Esophagus muscularis mucosa (tissue), 4 donors: ENCODE measurements around the gene FEM1A. TPM values are rescaled to one million over a fixed set of nuclear protein-coding genes. Genes with fewer than 3 reads are reported as not detected.
A peak's percentile ranks its signal among the peaks of the same experiment; 100 is the strongest.
"Not testable (repeated sequence)": the region's sequence is repeated elsewhere in the genome, so short reads cannot be mapped to it uniquely, and the experiment has no call there.

ENCODE experiments used
- DNase-seq: peaks from one replicate; pipeline ENCODE4 v3.0.0-alpha.2; 2017; ENCODE audit errors: extremely low spot score
- H3K27ac ChIP-seq, 4 donors: fragments of 200-600 bp; sonication (generic); replicated peaks in 1 of 4; 1 replicate in 3 of 4; 2 replicates in 1 of 4; pipeline ENCODE4 v1.5.1; 2016 to 2019; ENCODE audit warnings: mild to moderate bottlenecking in 1 of 4
- H3K27me3 ChIP-seq, 4 donors: fragments of 200-600 bp; sonication (generic); one replicate each; pipeline versions ENCODE4 v1.5.1 to v1.6.0; 2016 to 2019
- H3K36me3 ChIP-seq, 4 donors: fragments of 200-600 bp; sonication (generic); one replicate each; pipeline ENCODE4 v1.5.1; 2016 to 2019
- H3K4me1 ChIP-seq, 4 donors: fragments of 200-600 bp; sonication (generic); one replicate each; pipeline ENCODE4 v1.5.1; 2016 to 2019
- H3K4me3 ChIP-seq, 4 donors: fragments of 200-600 bp; sonication (generic); 1 replicate in 2 of 4; 2 replicates in 2 of 4; pipeline ENCODE4 v1.5.1; 2016 to 2019; ENCODE audit warnings: mild to moderate bottlenecking in 4 of 4, moderate library complexity in 1 of 4
- H3K9me3 ChIP-seq, 4 donors: fragments of 200-600 bp; sonication (generic); 1 replicate in 3 of 4; 2 replicates in 1 of 4; pipeline ENCODE4 v1.5.1; 2016 to 2019
- EP300 ChIP-seq: sonication (generic); formaldehyde crosslinking; IDR thresholded peaks from one replicate; pipeline ENCODE4 v1.6.1; 2017; ENCODE audit warnings: antibody characterized with exemption
- POLR2A ChIP-seq: fragments of 450-650 bp; IDR thresholded peaks from one replicate; pipeline ENCODE4 v1.6.1; 2017; ENCODE audit warnings: antibody characterized with exemption, moderate library complexity, mild to moderate bottlenecking, low read depth
- POLR2AphosphoS5 ChIP-seq, 2 donors: sonication (generic); formaldehyde crosslinking; IDR thresholded peaks; one replicate each; pipeline ENCODE4 v1.6.1; 2017; ENCODE audit warnings: antibody characterized with exemption in 2 of 2
- WGBS: methylation state at CpG from one replicate; pipeline ENCODE4 v1.1.5; 2018; 5-methylcytosine and 5-hydroxymethylcytosine counted together
- intact Hi-C: fragments of 100-400 bp; cut with DNase I; formaldehyde crosslinking; loops from one replicate; pipeline ENCODE4 v1.15.1; 2023
- total RNA-seq, 4 donors: library from RNA; depleted of rRNA; stranded (reverse); fragments of >200 nt; gene quantifications; one replicate each; pipeline versions ENCODE4 v1.1.0 to v1.2.1, GENCODE V29; 2016
- TF ChIP-seq, protein P1 (sequence below), 3 experiments: fragments of 200-600 bp in 2 of 3; fragments of 450-650 bp in 1 of 3; sonication (generic) in 2 of 3; IDR thresholded peaks; one replicate each; pipeline ENCODE4 v1.5.1; 2017 to 2019; ENCODE audit warnings: antibody characterized with exemption in 3 of 3, mild to moderate bottlenecking in 2 of 3, moderate library complexity in 1 of 3

Gene FEM1A
- total RNA-seq, 4 donors from 2014 or later = 16.2 to 22.8 (median 19.9) TPM

DNA sequence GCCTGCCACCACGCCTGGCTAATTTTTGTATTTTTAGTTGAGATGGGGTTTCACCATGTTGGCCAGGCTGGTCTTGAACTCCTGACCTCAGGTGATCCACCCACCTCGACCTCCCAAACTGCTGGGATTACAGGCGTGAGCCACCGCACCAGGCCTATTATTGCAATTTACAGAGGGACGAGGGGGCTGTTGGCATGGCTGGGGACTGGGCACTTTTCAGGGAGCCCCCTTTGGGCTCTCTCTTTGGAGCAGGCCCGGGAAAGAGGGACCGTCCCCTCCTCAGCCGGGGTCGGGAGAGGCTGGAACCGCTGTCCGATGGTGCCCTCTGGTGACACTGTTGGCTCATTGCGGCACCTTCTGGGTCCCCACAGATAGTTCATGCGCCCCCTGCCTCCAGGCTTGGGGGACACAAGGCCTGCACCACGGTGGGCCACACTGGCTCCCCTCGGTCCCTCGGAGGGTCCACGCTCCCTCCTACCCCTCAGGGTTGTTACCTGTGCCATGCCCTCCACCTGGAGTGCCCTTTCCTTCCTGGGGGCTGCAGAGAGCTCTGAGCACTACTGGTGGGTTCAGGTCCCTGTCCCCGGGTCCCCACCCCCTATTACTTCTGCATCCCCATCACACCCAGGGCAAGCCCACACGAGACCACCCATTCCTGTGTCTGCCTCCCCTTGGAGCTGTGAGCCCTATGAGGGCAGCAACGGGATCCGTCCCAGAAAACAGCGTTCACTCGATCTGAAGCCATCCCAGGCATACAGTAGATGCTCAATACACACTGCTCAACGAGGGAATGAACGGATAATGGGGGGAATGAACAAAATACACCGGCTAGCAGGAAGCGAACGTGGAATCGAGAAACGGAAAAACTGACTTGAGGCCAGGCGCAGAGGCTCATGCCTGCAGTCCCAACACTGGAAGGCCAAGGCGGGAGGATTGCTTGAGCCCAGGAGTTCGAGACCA lies 12.5 kb downstream of the FEM1A start:
- intact Hi-C loops = no loop called here
- TF ChIP-seq, protein P1, sequence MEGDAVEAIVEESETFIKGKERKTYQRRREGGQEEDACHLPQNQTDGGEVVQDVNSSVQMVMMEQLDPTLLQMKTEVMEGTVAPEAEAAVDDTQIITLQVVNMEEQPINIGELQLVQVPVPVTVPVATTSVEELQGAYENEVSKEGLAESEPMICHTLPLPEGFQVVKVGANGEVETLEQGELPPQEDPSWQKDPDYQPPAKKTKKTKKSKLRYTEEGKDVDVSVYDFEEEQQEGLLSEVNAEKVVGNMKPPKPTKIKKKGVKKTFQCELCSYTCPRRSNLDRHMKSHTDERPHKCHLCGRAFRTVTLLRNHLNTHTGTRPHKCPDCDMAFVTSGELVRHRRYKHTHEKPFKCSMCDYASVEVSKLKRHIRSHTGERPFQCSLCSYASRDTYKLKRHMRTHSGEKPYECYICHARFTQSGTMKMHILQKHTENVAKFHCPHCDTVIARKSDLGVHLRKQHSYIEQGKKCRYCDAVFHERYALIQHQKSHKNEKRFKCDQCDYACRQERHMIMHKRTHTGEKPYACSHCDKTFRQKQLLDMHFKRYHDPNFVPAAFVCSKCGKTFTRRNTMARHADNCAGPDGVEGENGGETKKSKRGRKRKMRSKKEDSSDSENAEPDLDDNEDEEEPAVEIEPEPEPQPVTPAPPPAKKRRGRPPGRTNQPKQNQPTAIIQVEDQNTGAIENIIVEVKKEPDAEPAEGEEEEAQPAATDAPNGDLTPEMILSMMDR (IDR thresholded peaks at IDR 0.05) = peak; percentile 52 to 71 (median 56)
- no peak for TF ChIP-seq POLR2A
- H3K36me3 ChIP-seq = peaks cover 0 to 4% (median 3%) of the 10 kb centered on the region in 4 donors
- peak overlapping the region in 1 of 4 donors; percentile 30 for H3K4me3 ChIP-seq
- peaks cover 7 to 9% (median 8%) of the 10 kb centered on the region in 4 donors for H3K4me1 ChIP-seq
- no peak overlapping the region for H3K27ac ChIP-seq
- no peaks in the 10 kb centered on the region for H3K27me3 ChIP-seq
- 74% methylated on average over 20 of the region's 33 CpGs for WGBS
- DNase-seq = no peak
- no peaks in the 10 kb centered on the region for H3K9me3 ChIP-seq

DNA sequence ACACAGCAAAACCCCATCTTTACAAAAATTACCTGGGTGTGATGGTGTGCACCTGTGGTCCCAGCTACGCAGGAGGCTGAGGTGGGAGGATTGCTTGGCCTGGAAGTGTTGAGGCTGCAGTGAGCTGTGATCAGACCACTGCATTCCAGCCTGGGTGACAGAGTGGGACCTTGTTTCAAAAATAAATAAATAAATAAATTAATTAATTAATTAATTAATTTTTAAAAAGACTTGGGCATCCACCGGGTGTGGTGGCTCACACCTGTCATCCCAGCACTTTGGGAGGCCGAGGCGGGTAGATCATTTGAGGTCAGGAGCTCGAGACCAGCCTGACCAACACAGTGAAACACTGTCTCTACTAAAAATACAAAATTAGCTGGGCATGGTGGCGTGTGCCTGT lies 13.6 kb downstream of the FEM1A start:
- peaks cover 7 to 16% (median 8%) of the 10 kb centered on the region in 4 donors for H3K4me1 ChIP-seq
- intact Hi-C loops = loop anchor here (5.0 kb wide), 1 partner anchor 227 kb away; no protein-coding TSS in a partner anchor
- not testable (repeated sequence) for H3K27me3 ChIP-seq, H3K9me3 ChIP-seq, DNase-seq, H3K4me3 ChIP-seq, H3K36me3 ChIP-seq, H3K27ac ChIP-seq
- WGBS = 95% methylated on average over 6 of the region's 6 CpGs

DNA sequence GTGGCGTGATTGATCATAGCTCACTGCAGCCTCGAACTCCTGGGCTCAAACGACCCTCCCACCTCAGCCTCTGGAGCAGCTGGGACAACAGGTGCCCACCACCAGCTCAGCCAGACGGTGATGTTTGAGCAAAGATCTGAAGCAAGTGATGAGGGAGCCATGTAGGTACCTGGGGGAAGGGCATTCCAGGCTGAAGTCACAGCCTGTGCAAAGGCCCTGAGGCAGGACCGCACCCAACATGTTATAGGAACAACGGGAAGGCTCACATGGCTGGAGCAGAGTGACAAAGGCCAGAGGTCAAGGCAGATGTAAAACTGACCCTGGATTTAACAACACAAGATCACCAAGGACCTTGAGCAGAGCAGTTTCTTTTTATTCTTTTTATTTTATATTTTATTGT lies 14.8 kb downstream of the FEM1A start:
- no peaks in the 10 kb centered on the region for H3K27me3 ChIP-seq
- 83% methylated on average over 6 of the region's 6 CpGs for WGBS
- no peak overlapping the region for H3K27ac ChIP-seq
- no peaks in the 10 kb centered on the region for H3K36me3 ChIP-seq
- H3K4me3 ChIP-seq = no peak overlapping the region
- H3K9me3 ChIP-seq = no peaks in the 10 kb centered on the region
- H3K4me1 ChIP-seq = peaks cover 4 to 16% (median 8%) of the 10 kb centered on the region in 4 donors
- intact Hi-C loops = loop anchor here (5.0 kb wide), 1 partner anchor 226 kb away; no protein-coding TSS in a partner anchor
- no peak for DNase-seq
- no peak for TF ChIP-seq POLR2A
- TF ChIP-seq POLR2AphosphoS5 (IDR thresholded peaks at IDR 0.05) = no peak
- no peak for TF ChIP-seq EP300
- TF ChIP-seq, protein P1 (IDR thresholded peaks at IDR 0.05) = no peak

- 87% methylated on average over 6 of the region's 6 CpGs for WGBS
- no peak overlapping the region for H3K27ac ChIP-seq
Measured at GRCh38 chr19:4807188-4807587, 15.7 kb downstream of the FEM1A start.

More at GRCh38 chr19:4807188-4807587, 15.7 kb downstream of the FEM1A start:
- H3K36me3 ChIP-seq = no peaks in the 10 kb centered on the region
- intact Hi-C loops = loop anchor here (5.0 kb wide), 1 partner anchor 225 kb away; no protein-coding TSS in a partner anchor
- H3K27me3 ChIP-seq = no peaks in the 10 kb centered on the region
- H3K4me1 ChIP-seq = peaks cover 4 to 23% (median 10%) of the 10 kb centered on the region in 4 donors
- no peaks in the 10 kb centered on the region for H3K9me3 ChIP-seq
- no peak overlapping the region for H3K4me3 ChIP-seq
- no peak for DNase-seq
- TF ChIP-seq POLR2A (no peak), EP300 (no peak), POLR2AphosphoS5 (IDR thresholded peaks at IDR 0.05) (no peak)
- TF ChIP-seq, protein P1 (IDR thresholded peaks at IDR 0.05) = no peak
